Stimulated activated CD8-positive, alpha-beta memory T cell treated with anti-CD3 and anti-CD28 coated beads, Interleukin-2, amount 100 ng/mL, for 48 hours (primary cell): ENCODE results near the gene TSPO.
"Not testable (repeated sequence)": the region's sequence is repeated elsewhere in the genome, so short reads cannot be mapped to it uniquely, and the experiment has no call there.

ENCODE experiments used
- DNase-seq, 2 donors: peaks; one replicate each; pipeline ENCODE4 v3.0.0-alpha.2; 2020; ENCODE audit warnings: low read depth in 2 of 2

TSPO gene

DNA sequence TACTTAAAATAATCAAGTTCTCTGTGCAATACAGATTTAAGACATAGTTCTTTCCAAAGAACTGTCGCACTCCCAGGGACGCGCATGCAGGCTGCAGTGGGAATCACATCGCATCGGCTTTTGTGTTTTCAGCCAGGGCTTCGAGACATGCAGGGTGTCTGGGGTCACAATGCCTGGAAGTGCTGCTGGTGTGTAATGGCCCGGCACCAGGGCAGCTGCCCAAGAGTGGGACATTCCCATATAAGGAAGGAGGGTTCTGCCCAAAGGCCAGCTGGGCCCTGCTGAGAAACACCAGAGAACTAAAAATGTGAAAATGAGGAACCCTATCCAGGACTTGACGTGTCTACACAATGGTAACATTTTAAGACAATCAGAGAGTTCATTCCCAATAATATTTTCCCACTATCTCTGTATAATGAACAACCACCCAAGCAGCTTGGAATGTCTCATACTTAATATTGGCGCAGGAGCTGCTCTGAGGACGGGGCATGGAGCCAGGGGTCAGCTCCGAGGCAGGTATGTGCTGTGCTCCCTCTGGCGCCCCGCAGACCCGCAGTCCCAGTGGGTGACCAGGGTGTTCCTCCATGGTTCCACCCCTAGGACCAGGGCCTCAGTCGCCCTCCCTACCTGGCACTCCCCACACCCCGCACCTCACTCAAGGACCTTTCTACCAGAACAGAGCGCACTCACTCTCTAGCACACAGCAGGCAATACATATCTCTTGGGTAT is 19.4 kb upstream of the TSPO start:
- no peak for DNase-seq

DNA sequence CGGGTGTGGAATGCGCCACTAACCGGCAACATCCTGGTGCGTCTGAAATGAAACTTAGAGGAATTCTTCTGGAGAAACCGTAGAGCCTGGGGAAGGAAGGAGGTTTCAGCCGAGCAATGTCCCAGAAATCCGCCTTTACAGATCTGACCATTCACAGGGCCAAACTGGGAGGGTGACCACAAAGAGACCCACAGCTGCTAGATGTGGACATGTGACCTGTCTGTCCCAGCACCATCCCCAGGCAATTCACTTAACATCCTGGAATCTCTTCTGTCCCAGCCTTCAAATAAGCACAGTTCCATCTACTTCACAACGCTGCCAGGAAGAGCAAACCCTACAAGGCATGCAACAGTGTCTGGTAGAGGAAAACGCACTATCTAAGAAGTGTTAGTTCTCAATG is 18.0 kb upstream of the TSPO start:
- DNase-seq = no peak

DNA sequence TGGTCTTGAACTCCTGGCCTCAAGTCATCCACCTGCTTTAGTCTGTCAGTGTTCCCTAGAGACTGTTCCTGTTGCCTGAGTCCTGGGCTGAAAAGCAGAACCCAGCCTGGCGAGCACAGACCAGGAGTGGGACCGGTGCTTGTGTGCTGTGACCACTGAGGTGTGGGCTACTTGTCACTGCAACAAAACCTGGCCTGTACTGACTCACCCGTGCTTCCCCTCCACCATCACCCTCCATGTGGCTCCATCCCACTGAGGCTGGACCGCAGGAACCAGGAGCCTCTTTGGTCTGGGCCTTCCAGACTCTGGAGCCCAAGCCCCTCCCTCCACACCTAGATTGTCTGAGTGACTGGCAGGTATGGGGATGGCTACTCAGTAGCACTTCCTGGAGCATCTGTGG is 16.8 kb upstream of the TSPO start:
- no peak for DNase-seq

DNA sequence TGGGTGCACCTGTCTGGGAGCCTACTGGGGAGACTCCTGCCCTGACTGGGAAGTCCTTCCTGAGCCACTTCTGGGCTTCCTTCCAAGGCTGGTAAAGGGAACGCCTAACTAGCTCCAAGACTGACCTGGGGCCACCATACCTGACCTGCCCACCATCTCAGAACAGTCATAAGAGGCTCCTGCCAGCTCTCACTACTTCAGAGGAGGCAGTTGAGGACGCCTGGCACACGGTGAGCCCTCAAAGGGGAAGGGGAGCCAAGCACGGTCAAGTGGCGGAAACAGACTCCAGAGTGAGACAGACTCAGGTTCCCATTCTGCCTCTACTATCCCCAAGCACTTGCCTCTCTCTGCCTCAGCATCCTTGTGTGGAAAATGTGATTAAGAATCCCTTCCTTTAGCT is 15.8 kb upstream of the TSPO start:
- no peak for DNase-seq

DNA sequence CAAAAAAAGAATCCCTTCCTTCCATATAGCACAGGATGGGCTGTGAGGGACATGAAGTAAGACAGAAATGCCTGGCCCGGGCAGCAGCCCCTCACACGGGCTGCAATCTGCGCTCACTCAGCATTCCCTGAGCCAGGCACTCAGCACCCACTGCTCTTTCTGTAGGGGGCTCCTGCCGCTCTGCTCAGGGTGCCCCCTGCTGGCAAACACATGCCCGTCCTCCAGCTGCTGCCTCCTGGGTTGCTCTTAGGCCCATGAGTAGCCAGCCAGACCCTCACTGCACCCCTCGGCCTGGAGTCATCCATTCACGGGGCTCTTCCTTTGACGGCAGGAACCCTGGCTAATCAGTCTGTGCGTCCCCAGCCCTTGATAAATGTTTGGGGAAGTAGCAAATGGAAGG is 15.1 kb upstream of the TSPO start:
- peak in 1 of 2 donors; percentile 18 for DNase-seq

DNA sequence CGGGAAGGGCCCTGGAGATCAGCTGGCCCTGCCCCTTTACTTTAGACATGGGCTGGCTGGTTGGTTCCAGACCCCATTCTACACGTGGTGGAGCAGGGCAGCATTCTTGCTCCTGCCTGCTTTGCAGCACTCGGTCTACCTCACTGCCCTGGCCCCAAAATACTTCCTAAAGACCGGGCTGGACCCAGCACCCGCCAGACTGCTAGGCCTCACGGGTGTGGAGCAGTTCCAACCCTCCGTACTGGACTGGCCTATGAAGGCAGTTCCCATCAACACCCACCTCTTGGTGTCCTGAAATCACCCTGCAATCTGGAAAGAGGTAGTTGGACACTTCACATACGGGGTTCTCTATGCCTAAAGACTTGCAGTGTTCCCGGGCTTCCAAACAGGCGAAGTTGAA is 14.6 kb upstream of the TSPO start:
- DNase-seq = no peak

DNA sequence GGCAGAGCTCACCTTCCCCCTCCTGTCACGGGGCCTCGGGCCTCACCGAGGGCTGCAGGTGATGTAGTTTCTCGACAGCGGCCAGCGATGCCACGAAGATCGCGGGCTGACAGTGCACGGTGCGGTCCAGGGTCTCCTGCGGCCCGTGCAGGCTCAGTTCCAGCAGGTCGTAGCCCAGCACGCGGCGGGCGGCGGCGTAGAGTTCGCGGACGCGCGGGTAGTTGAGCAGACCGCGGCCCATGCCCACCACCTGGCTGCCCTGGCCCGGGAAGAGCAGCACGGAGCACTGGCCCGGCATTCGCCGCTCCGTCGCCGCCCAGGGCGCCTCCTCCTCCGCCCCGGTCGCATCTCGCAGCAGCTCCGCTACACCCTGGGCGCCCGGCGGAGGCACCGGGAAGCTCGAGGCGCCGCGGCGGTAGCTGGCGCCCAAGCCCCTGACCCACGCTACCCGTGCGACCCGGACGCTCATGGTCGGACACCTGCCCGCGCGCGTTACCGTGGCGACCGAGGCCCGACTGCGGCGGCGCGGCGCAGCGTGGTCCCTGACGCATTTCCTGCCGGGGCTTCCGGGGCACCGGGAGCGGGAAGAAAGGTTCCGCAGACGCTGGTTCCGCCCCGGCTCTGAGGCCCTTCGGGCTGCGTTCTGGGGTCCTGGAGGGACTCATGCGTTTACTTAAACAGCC is 8.3 kb upstream of the TSPO start, which contains the start of gene MCAT:
TSS of gene MCAT (minus strand) at position 519 of the 683 bp plus-strand sequence. CDS start at position 469, 50 bp downstream.
- DNase-seq = peak; percentile 81 to 82

DNA sequence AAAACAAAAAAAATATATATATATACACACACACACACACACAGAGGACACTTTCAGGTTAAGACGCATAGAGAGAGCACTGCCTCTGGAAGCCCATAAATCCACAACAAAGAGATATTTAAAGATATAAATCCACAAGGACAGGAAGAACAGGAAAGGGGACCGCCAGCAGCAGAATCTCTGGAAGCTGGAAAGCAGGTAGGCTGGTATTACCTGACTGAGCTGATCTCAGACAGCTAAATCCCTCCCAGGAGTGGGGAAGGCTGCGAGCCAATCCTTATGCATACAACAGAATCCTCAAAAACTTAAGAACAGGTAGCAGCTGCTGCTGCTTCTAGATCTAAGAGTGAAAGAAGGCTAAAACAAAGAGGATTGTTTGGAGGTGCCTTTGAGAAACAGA is 6.4 kb upstream of the TSPO start:
- DNase-seq = no peak

DNA sequence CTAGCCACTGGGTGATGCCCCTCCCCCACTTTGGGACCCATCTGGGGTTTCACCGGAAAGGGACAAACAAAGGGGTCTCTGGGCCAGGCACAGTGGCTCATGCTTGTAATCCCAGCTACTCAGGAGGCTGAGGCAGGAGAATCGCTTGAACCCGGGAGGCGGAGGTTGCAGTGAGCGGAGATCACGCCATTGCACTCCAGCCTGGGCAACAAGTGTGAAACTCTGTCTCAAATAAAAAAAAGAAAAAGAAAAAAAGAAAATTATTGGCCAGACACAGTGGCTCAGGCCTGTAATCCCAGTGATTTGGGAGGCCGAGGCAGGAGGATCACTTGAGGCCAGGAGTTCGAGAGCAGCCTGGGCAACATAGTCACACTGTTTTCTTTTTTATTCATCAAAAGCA is 6.0 kb upstream of the TSPO start:
- DNase-seq = not testable (repeated sequence)

DNA sequence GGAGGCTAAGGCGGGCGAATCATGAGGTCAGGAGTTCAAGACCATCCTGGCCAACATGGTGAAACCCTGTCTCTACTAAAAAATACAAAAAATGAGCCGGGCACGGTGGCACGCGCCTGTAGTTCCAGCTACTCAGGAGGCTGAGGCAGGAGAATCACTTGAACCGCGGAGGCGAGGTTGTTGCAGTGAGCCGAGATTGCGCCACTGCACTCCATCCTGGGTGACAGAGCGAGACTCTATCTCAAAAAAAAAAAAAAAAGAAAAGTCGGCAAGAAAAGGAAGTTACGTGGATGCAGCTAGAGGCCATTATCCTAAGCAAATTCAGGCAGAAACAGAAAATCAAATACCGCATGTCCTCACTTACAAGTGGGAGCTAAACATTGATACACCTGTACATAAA is 5.0 kb upstream of the TSPO start:
- DNase-seq = not testable (repeated sequence)

DNA sequence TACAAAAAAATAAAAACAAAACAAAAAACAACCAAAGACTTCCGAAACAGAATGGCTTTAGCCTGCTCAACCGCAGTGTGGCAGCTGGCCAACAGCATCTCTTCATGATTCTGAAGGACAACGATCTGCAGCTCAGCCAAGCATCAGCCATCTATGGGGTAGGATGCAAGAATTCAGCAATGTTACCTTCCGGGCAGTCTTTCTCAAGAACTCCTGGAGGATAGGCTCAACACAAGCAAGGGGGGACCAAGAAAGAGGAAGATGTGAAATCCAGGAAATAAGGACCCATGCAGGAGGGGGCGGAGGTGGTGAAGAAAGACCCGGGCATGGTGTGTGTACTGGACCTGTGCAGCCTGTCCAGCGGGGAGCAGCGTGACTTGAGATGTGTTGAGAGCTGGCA is 3.5 kb upstream of the TSPO start:
- DNase-seq = no peak

DNA sequence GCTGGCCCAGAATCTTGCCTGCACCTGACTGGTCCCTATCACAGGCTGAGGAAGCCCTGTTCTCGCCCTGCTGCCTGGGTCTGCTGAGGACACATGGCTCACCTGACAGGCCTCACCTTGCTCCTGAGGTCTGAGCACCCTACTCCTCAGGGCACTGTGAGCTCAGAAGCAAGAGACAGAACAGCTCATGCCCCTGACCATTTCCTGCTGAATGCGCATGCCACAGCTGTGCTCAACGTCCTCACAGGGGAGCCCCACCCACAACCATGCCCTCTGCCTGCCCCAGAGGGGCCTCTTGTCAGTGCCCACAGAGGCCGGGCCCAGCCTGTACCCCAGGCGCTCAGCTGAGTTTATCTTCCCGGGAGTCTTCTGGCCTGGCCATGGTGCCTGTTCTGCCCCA is 2.8 kb upstream of the TSPO start:
- DNase-seq = no peak

DNA sequence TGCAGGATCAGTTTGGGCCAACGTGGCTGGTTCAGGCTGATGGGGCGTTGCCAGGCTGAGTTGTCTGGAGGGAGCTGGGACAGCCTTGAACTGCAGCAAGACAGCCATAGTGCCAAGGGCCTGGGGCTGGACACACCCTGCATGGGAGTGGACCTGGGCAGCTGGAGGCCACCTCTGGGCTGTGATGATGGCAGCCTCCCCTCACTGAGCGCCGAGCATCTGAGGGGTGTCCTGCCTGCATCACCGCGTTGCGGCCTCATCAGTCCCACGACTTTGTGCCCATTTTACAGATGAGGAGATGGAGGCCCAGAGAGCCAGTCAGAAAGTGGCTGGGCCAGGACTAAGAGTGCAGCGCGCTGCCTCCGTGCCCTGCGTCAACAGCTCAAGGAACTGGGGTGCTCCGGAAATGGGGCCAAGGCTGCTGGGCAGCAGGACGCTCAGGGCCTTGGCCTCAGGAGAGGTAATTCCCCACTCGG is 590 bp upstream of the TSPO start:
- DNase-seq = no peak

DNA sequence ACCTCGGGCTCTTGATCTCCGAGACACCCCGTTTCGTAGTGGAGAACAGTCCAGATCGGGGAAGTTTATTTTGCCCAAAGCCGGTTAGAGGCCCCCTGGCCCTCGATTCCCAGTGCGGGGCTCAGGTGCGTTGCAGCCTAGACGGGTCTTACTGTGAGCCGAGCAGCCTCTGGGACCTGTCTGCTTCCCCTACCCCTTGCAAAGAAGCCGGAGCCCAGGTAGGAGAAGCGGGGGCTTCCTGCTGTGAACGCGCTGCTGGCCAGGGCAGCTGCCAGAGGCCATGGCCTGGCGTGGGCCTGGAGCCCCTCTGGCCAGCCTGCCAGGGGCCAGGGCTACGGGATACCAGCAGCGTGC is 621 bp downstream of the TSPO start:
- DNase-seq = no peak

DNA sequence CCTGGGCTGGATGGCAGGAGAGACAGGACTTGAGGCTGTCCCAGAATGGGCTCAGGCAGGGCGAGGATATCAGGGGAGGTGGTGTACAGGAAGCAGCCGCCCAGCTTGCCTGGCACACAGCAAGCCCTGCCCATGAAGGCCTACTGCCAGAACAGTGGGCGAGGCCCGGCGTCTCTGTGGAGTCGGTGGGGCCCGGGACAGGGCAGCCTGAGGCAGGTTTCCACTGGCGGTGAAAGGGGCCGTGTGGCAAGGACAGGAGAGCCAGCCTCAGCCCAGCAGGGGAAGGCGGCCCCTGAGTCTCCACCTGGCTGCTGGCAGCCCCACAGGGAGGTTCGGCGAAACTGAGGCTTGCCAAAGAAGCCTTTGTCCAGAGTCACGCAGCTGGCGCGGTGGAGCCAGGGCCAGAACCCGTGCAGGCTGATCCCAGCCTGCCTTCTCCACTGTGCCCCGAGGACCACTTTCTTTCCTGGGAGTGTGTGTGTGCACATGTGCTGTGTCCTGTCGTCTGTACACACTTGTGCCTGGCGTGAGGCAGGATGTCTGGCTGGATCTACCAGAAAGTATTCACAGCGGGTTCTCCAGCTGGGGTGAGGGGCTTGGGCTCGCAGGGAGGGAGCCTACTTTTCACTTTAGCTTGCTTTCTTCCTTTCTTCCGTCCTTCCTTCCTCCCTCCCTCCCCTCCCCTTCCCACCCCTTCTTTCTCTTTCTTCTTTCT is 1.2 kb downstream of the TSPO start:
- DNase-seq = peak; percentile 28 to 33

DNA sequence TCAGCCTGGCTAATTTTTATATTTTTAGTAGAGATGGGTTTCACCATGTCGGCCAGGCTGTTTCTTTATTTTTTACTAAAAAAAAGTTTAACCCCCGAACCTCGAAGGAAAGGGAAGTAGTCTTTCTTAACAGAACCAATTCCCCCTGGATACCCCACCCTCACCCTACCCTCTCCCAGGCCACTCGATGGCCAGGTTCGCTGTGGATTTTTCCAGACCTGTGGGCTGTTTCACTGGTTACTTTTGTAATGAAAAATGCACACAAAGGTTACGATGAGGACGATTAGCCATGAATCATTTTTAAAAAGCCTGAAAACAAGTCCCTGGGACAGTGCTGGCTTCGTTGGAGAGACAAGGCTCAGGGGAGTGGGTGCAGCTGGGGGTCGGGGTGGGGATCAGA is 2.5 kb downstream of the TSPO start:
- no peak for DNase-seq

DNA sequence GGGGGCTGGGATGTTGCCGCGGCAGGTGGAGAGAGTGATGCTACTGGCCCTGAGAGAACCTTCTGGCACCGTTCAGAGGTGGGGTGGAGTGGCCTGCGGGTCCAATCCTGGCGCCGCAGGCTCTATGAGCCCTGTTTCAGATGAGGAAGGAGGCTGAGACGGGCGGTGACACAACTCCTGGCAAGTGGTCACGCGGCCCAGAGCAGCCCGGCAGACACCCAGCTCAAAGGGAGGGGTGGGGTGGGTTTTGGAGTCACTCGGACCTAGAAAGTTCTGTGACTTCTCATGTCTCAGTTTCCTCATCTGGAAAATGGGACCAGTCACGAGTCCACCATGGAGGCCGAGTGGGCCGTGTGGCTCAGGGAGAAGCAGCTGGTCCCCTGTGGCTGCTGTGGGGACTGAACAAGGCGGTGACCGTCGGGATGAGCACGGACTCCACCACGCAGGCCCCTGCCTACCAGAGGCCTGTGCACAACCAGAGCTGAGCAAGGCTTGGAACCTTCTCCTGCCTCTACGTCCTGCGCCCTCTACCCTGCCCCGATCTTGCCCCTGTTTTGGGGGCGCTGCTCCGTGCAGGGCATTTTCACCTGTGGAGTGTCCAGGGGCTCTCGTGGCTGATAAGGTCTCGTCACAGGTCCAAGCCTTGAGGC is 3.7 kb downstream of the TSPO start:
- DNase-seq = no peak

DNA sequence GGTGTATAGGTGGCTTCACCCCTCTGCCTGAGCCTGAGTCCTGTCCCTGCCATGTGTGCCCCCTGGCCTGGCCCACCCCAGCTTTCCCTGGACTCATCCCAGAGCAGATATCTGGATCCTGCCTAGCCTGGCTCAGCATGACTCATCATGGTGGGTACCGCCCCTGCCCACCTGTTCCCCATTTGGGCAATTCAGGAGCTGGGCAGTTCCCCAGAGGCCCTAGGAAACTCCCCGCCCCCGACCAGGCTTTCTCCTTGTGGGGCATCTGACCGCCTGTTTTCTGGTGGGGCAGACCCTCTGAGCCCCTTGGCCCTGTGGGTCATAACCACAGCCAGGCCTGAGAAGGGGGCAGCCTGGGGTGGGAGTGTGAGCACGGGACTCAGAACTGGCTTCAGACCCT is 4.4 kb downstream of the TSPO start:
- no peak for DNase-seq

DNA sequence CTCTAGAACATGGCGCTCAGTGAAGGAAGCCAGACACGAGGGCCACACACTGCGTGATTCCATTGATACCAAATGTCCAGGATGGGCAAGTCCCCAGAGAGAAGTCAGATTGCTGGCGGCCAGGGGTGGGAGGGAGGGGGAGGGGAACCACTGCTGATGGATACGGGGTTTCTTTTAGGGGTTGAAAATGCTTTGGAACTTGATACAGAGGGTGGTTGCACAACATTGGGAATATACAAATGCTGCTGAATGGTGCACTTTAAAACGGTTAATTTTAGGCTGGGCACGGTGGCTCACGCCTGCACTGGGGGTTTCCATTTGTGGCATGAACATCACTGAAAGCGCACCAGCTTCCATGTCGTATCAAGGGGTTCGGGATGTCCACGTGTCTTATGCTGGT is 5.1 kb downstream of the TSPO start:
- no peak for DNase-seq

DNA sequence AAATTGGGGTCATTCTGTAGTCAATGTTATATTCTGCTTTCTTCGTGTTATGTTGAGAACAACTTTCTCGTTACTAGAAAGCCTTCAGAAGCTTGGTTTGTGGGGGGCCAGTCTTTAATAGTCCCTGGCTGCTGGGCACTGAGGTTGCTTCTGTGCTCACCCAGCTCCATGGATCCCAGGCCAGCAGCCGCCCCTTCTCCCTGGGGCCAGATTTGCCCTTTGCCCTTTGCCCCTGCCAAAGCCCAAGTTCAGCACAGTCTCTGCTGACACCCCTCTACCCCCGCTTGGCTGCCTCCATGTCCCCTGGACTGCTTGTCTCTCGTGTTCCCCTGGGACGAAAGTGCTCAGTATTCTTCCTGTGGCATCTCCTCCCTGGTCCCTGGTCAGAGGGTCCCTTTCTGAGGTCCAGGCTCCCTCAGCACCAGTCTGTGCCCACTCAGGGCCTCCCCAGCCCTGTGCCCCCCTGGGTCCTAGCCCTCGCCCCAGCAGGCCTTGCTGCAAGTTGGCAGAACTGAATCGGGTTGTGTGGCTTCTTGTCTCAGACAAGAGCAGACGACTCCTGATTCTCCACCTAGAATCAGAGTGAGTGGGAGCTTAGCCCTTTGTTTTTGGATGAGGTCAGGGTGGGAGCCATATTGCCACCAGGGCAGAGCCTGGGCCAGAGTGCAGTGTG is 6.7 kb downstream of the TSPO start:
- DNase-seq = no peak

DNA sequence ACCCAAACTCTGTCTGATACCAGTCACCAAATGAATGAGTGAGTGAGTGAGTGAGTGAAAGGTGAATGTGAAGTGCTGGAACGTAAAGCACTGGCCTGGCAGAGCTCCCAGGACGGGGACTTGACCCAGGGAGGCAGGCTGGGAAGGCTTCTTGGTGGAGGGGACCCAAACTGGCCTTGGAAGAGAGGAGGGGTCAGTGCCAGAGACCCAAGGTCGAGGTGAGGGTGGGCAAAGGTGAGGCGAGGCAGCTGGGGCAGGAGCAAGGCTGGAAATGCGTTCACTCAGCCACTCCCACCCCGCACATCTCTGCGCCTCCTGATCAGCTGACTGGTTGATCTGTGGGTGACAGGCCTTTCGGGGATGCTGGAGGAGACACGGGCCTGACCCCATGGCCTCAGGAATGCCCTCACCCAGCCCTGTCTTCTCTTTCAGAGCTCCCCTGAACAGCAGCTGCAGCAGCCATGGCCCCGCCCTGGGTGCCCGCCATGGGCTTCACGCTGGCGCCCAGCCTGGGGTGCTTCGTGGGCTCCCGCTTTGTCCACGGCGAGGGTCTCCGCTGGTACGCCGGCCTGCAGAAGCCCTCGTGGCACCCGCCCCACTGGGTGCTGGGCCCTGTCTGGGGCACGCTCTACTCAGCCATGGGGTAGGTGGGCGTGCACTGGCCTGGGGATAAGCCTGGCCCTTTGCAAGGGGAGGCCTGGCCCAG is 7.6 kb downstream of the TSPO start:
- no peak for DNase-seq
